Measurements from ENCODE around the gene COL6A3. TPM values are rescaled to one million over a fixed set of nuclear protein-coding genes. Genes with fewer than 3 reads are reported as not detected.

The COL6A3 gene
- 57.1 TPM for total RNA-seq
- long read RNA-seq, partial matches to known transcripts, result 28 of 37 reads
- long read RNA-seq, other reads (novel, unspliced or antisense), result 9 of 37 reads

GRCh38 chr2:237413777-237414661 is at the start of gene COL6A3:
COL6A3 (minus strand) TSS chr2:237414164; CDS start chr2:237396817, 17,347 bp downstream.
- H3K4me3 ChIP-seq, result peak within 1 kb of the TSS; percentile 62
- peaks cover 9% of the 10 kb centered on the region for H3K4me1 ChIP-seq
- intact Hi-C loops (cut with micrococcal nuclease), result no loop called here
- TF ChIP-seq CTCF (IDR thresholded peaks at IDR 0.05; ENCODE audit: borderline replicate concordance), result no peak
- no peaks in the 10 kb centered on the region for H3K36me3 ChIP-seq
- DNase-seq, result peak; percentile 73
- H3K9me3 ChIP-seq (replicated peaks), result no peaks in the 10 kb centered on the region
- peaks cover 43% of the 10 kb centered on the region for H3K27me3 ChIP-seq (ENCODE audit: low read depth)
- peak within 1 kb of the TSS; percentile 82 for H3K27ac ChIP-seq (replicated peaks)

- no peak for DNase-seq
- no peak overlapping the region for H3K27ac ChIP-seq (replicated peaks)
- no peak for TF ChIP-seq CTCF (IDR thresholded peaks at IDR 0.05; ENCODE audit: borderline replicate concordance)
- H3K27me3 ChIP-seq (ENCODE audit: low read depth), result no peaks in the 10 kb centered on the region
- peaks cover 17% of the 10 kb centered on the region for H3K4me1 ChIP-seq
- no peak overlapping the region for H3K4me3 ChIP-seq
- intact Hi-C loops (cut with micrococcal nuclease), result no loop called here
- no peaks in the 10 kb centered on the region for H3K9me3 ChIP-seq (replicated peaks)
- H3K36me3 ChIP-seq, result no peaks in the 10 kb centered on the region
Measured at GRCh38 chr2:237459741-237460174, 45.8 kb upstream of the COL6A3 start.

GRCh38 chr2:237459226-237459625 is 45.3 kb upstream of the COL6A3 start:
- Histone ChIP-seq H3K27ac (replicated peaks) (no peak overlapping the region), H3K27me3 (ENCODE audit: low read depth) (no peaks in the 10 kb centered on the region), H3K9me3 (replicated peaks) (no peaks in the 10 kb centered on the region), H3K36me3 (no peaks in the 10 kb centered on the region), H3K4me1 (peaks cover 17% of the 10 kb centered on the region), H3K4me3 (no peak overlapping the region)
- TF ChIP-seq CTCF (IDR thresholded peaks at IDR 0.05; ENCODE audit: borderline replicate concordance), result no peak
- DNase-seq, result no peak
- intact Hi-C loops (cut with micrococcal nuclease), result no loop called here

GRCh38 chr2:237458519-237458918 is 44.6 kb upstream of the COL6A3 start:
- Histone ChIP-seq H3K27me3 (ENCODE audit: low read depth) (no peaks in the 10 kb centered on the region), H3K9me3 (replicated peaks) (no peaks in the 10 kb centered on the region), H3K4me3 (no peak overlapping the region), H3K4me1 (peaks cover 19% of the 10 kb centered on the region), H3K36me3 (no peaks in the 10 kb centered on the region), H3K27ac (replicated peaks) (no peak overlapping the region)
- TF ChIP-seq CTCF (IDR thresholded peaks at IDR 0.05; ENCODE audit: borderline replicate concordance), result no peak
- intact Hi-C loops (cut with micrococcal nuclease), result no loop called here
- no peak for DNase-seq

GRCh38 chr2:237457388-237457941 is 43.5 kb upstream of the COL6A3 start:
- intact Hi-C loops (cut with micrococcal nuclease), result no loop called here
- H3K27me3 ChIP-seq (ENCODE audit: low read depth), result peaks cover 6% of the 10 kb centered on the region
- DNase-seq, result no peak
- no peak overlapping the region for H3K27ac ChIP-seq (replicated peaks)
- TF ChIP-seq CTCF (IDR thresholded peaks at IDR 0.05; ENCODE audit: borderline replicate concordance), result no peak
- H3K4me1 ChIP-seq, result peaks cover 28% of the 10 kb centered on the region
- H3K4me3 ChIP-seq, result no peak overlapping the region
- H3K9me3 ChIP-seq (replicated peaks), result no peaks in the 10 kb centered on the region
- H3K36me3 ChIP-seq, result no peaks in the 10 kb centered on the region

Data from left ventricle myocardium inferior (tissue), 1 donor.